Panc1 (cell line): ENCODE results near the gene POLK. TPM values are rescaled to one million over a fixed set of nuclear protein-coding genes. Genes with fewer than 3 reads are reported as not detected.
A peak's percentile ranks its signal among the peaks of the same experiment; 100 is the strongest.

Experiments
- ATAC-seq: fragments of 200-7000 bp; cut with Tn5 transposase; 2 replicates; pipeline ENCODE4 v1.9.1; 2020; ENCODE audit warnings: mild to moderate bottlenecking, moderate library complexity
- BruUV-seq: library from RNA; stranded (reverse); fragments of 400-500 nt; replicated peaks from 2 replicates; lab custom pipeline; 2021; lab: Mats Ljungman, UMichigan
- CTCF ChIA-PET: fragments of 300-600 bp; sonication (Branson Sonifier 250); formaldehyde crosslinking; loops from one replicate; lab custom pipeline; 2022; ENCODE audit warnings: antibody characterized with exemption; lab: Charles Lee
- POLR2A ChIA-PET: fragments of 300-600 bp; sonication (Branson Sonifier 250); formaldehyde crosslinking; loops from one replicate; lab custom pipeline; 2022; ENCODE audit warnings: antibody characterized with exemption; lab: Charles Lee
- DNase-seq: peaks from one replicate; pipeline ENCODE4 v3.0.0-alpha.2; 2010; ENCODE audit warnings: low read depth, low spot score
- H3K27ac ChIP-seq: 2 replicates; pipeline ENCODE4 v1.5.1; 2011; ENCODE audit warnings: mild to moderate bottlenecking, low read length, inconsistent platforms
- H3K27me3 ChIP-seq: fragments of 200-500 bp; sonication (Bioruptor generic); 2 replicates; pipeline ENCODE4 v1.6.0; 2014; ENCODE audit warnings: low read length, inconsistent platforms; ENCODE audit not compliant: control insufficient read depth, insufficient read depth
- H3K36me3 ChIP-seq: fragments of 200-500 bp; sonication (Bioruptor generic); 2 replicates; pipeline ENCODE4 v1.5.1; 2014; ENCODE audit warnings: inconsistent platforms, mild to moderate bottlenecking, low read length, moderate library complexity; ENCODE audit not compliant: control insufficient read depth, insufficient read depth
- H3K4me1 ChIP-seq: 2 replicates; pipeline ENCODE4 v1.5.1; 2011; ENCODE audit warnings: inconsistent platforms, mild to moderate bottlenecking, low read length, moderate library complexity; ENCODE audit not compliant: control insufficient read depth, insufficient read depth
- H3K4me3 ChIP-seq, 2 experiments: 2 replicates each; pipeline ENCODE4 v1.5.1; 2011 to 2012; ENCODE audit warnings: low read depth in 2 of 2, low read length in 2 of 2, mild to moderate bottlenecking in 2 of 2, inconsistent platforms in 1 of 2, moderate library complexity in 1 of 2
- H3K9me3 ChIP-seq: fragments of 200-500 bp; sonication (Bioruptor generic); 2 replicates; pipeline ENCODE4 v1.5.1; 2014; ENCODE audit warnings: low read depth, mild to moderate bottlenecking, inconsistent platforms, low read length, moderate library complexity; ENCODE audit not compliant: control insufficient read depth, insufficient read depth
- CTCF ChIP-seq: fragments of 450-650 bp; IDR thresholded peaks from 2 replicates; pipeline ENCODE4 v1.5.1; 2017; ENCODE audit warnings: mild to moderate bottlenecking
- POLR2AphosphoS5 ChIP-seq: IDR thresholded peaks from 2 replicates; pipeline ENCODE4 v1.6.1; 2012; ENCODE audit warnings: mild to moderate bottlenecking, low read depth, low read length, moderate library complexity
- SIN3A ChIP-seq: IDR thresholded peaks from 2 replicates; pipeline ENCODE4 v1.6.1; 2012; ENCODE audit warnings: low read depth, mild to moderate bottlenecking, low read length, moderate library complexity, borderline replicate concordance; ENCODE audit not compliant: insufficient read depth
- TCF7L2 ChIP-seq: IDR thresholded peaks from 2 replicates; pipeline ENCODE4 v1.6.1; 2011; ENCODE audit warnings: mild to moderate bottlenecking, low read depth, low read length, inconsistent platforms
- in situ Hi-C: cut with HindIII; loops from 2 replicates; pipeline ENCODE4 v1.10.0; 2016; ENCODE audit warnings: low sequenced_read_pairs, low pct_unique_long_range_greater_than_20kb
- intact Hi-C: fragments of 100-400 bp; cut with micrococcal nuclease; formaldehyde crosslinking; loops from one replicate; pipeline ENCODE4 v1.10.0; 2022; ENCODE audit not compliant: unreplicated experiment
- total RNA-seq: library from RNA; stranded (reverse); gene quantifications from one replicate; pipeline ENCODE4 v1.2.1, GENCODE V29; 2021; ENCODE audit not compliant: unreplicated experiment
- TF ChIP-seq, protein P1 (sequence below), 2 experiments: IDR thresholded peaks; 2 replicates each; pipeline ENCODE4 v1.6.1; 2011 to 2012; ENCODE audit warnings: low read depth in 2 of 2, control low read depth in 1 of 2, low read length in 1 of 2, mild to moderate bottlenecking in 1 of 2, moderate library complexity in 1 of 2; ENCODE audit not compliant: insufficient read depth in 1 of 2

The POLK gene
- total RNA-seq, 1 experiment from 2014 or later: 21.3 TPM

DNA sequence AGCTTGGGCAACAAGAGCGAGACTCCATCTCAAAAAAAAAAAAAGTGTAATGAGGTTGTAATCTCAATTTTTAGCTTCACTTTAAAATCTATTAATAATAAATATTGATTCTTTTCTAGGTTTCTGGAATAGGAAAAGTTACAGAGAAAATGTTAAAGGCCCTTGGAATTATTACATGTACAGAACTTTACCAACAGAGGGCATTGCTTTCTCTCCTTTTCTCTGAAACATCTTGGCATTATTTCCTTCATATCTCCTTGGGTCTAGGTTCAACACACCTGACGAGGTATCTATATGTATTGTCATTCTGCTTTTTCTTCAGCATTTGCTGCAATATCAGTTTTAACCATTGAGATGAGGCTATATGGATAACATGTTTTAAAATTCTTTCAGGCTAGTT, 73.0 kb downstream of the POLK start:
- DNase-seq: no peak
- POLR2A ChIA-PET: no interaction called here

DNA sequence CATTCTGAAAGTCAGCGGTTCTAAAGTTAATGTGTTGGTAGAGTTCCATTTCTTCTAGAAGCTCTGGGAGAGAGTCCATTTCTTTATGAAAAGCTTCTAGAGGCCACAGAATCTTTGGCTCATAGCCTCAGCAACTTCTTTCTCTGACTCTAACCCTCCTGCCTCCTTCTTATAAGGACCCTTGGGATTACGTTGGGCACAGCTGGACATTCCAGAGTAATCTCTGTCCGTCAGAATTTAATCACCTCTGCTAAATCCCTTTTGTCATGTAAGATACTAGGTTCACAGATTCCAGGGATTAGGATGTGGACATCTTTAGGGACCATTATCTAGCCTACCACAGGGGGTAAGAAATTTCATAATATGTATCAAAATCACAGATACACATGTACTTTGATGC, 77.0 kb downstream of the POLK start:
- intact Hi-C loops: loop anchor here (5.0 kb wide), 1 partner anchor 94 kb away; no protein-coding TSS in a partner anchor

More for the DNA sequence above, 73.0 kb downstream of the POLK start:
- BruUV-seq: no TSS peak
- intact Hi-C loops (loop anchor here (5.0 kb wide), 1 partner anchor 98 kb away; no protein-coding TSS in a partner anchor), in situ Hi-C loops (no loop called here)
- Histone ChIP-seq H3K27ac (no peak overlapping the region), H3K4me1 (no peaks in the 10 kb centered on the region), H3K9me3 (no peaks in the 10 kb centered on the region), H3K27me3 (no peaks in the 10 kb centered on the region), H3K36me3 (peaks cover 20% of the 10 kb centered on the region), H3K4me3 (no peak overlapping the region)
- CTCF ChIA-PET: no interaction called here
- no peak for ATAC-seq
- TF ChIP-seq, protein P1, sequence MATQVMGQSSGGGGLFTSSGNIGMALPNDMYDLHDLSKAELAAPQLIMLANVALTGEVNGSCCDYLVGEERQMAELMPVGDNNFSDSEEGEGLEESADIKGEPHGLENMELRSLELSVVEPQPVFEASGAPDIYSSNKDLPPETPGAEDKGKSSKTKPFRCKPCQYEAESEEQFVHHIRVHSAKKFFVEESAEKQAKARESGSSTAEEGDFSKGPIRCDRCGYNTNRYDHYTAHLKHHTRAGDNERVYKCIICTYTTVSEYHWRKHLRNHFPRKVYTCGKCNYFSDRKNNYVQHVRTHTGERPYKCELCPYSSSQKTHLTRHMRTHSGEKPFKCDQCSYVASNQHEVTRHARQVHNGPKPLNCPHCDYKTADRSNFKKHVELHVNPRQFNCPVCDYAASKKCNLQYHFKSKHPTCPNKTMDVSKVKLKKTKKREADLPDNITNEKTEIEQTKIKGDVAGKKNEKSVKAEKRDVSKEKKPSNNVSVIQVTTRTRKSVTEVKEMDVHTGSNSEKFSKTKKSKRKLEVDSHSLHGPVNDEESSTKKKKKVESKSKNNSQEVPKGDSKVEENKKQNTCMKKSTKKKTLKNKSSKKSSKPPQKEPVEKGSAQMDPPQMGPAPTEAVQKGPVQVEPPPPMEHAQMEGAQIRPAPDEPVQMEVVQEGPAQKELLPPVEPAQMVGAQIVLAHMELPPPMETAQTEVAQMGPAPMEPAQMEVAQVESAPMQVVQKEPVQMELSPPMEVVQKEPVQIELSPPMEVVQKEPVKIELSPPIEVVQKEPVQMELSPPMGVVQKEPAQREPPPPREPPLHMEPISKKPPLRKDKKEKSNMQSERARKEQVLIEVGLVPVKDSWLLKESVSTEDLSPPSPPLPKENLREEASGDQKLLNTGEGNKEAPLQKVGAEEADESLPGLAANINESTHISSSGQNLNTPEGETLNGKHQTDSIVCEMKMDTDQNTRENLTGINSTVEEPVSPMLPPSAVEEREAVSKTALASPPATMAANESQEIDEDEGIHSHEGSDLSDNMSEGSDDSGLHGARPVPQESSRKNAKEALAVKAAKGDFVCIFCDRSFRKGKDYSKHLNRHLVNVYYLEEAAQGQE (IDR thresholded peaks at IDR 0.05; ENCODE audit: insufficient read depth in 1 of 2, low read depth in 2 of 2, low read length in 1 of 2): no peak
- TF ChIP-seq POLR2AphosphoS5 (no peak), TCF7L2 (no peak), SIN3A (no peak), CTCF (peak; percentile 35; the same call in 1 of the 2 replicates)

More for the DNA sequence above, 77.0 kb downstream of the POLK start:
- no peaks in the 10 kb centered on the region for H3K9me3 ChIP-seq
- no peaks in the 10 kb centered on the region for H3K4me1 ChIP-seq
- no peak for ATAC-seq
- H3K27ac ChIP-seq: no peak overlapping the region
- ChIA-PET POLR2A (no interaction called here), CTCF (no interaction called here)
- H3K27me3 ChIP-seq: no peaks in the 10 kb centered on the region
- peaks cover 14% of the 10 kb centered on the region; the same call in 1 of the 2 replicates for H3K36me3 ChIP-seq
- BruUV-seq: no TSS peak
- no peak overlapping the region for H3K4me3 ChIP-seq
- DNase-seq: no peak
- in situ Hi-C loops: no loop called here
- TF ChIP-seq TCF7L2 (no peak), CTCF (no peak), POLR2AphosphoS5 (no peak), SIN3A (no peak)
- TF ChIP-seq, protein P1 (IDR thresholded peaks at IDR 0.05; ENCODE audit: insufficient read depth in 1 of 2, low read depth in 2 of 2, low read length in 1 of 2): no peak
